Progenitor cell of endocrine pancreas (in vitro differentiated cells): ENCODE data around the gene ARMC7. TPM values are rescaled to one million over a fixed set of nuclear protein-coding genes. Genes with fewer than 3 reads are reported as not detected.
"Not testable (repeated sequence)": the region's sequence is repeated elsewhere in the genome, so short reads cannot be mapped to it uniquely, and the experiment has no call there.

Source experiments
- DNase-seq: peaks from one replicate; pipeline ENCODE4 v3.0.0; 2021; ENCODE audit warnings: low spot score; ENCODE audit not compliant: unreplicated experiment
- H3K27ac Mint-ChIP-seq: 2 replicates; pipeline ENCODE4 v1.8.0; 2021; ENCODE audit warnings: mild to moderate bottlenecking, moderate library complexity, mixed read lengths
- H3K27me3 Mint-ChIP-seq: 2 replicates; pipeline ENCODE4 v1.8.0; 2021; ENCODE audit warnings: mixed read lengths
- H3K36me3 Mint-ChIP-seq: 2 replicates; pipeline ENCODE4 v1.8.0; 2022; ENCODE audit warnings: mixed read lengths; ENCODE audit not compliant: insufficient read depth
- H3K4me1 Mint-ChIP-seq: 2 replicates; pipeline ENCODE4 v1.8.0; 2021; ENCODE audit warnings: low read depth, mixed read lengths
- H3K4me3 Mint-ChIP-seq: 2 replicates; pipeline ENCODE4 v1.8.0; 2021; ENCODE audit warnings: low read depth, mild to moderate bottlenecking, moderate library complexity, mixed read lengths
- H3K9me3 Mint-ChIP-seq: 2 replicates; pipeline ENCODE4 v1.8.0; 2021; ENCODE audit warnings: low read depth, mixed read lengths
- CTCF ChIP-seq: fragments of 200-600 bp; sonication (generic); IDR thresholded peaks from one replicate; pipeline ENCODE4 v1.5.0; 2021; ENCODE audit warnings: antibody characterized with exemption, mild to moderate bottlenecking; ENCODE audit not compliant: unreplicated experiment
- total RNA-seq: library from RNA; stranded (reverse); gene quantifications from 2 replicates; pipeline ENCODE4 v1.2.1, GENCODE V29; 2021

Gene ARMC7
- total RNA-seq, 1 donor from 2014 or later = 16.7 TPM

GRCh38 chr17:75152523-75152921 is 42.8 kb downstream of the ARMC7 start:
- no peak for TF ChIP-seq CTCF

GRCh38 chr17:75152922-75153779 is 43.4 kb downstream of the ARMC7 start:
- no peaks in the 10 kb centered on the region for H3K9me3 Mint-ChIP-seq

More at GRCh38 chr17:75152523-75152921, 42.8 kb downstream of the ARMC7 start:
- Mint-ChIP-seq H3K27me3 (no peaks in the 10 kb centered on the region), H3K9me3 (no peaks in the 10 kb centered on the region), H3K27ac (peak overlapping the region; percentile 96), H3K36me3 (peaks cover 15% of the 10 kb centered on the region), H3K4me3 (peak overlapping the region; percentile 97), H3K4me1 (peaks cover 21% of the 10 kb centered on the region)
- DNase-seq = no peak

GRCh38 chr17:75153780-75154194 is 44.0 kb downstream of the ARMC7 start:
- Mint-ChIP-seq H3K4me3 (peak overlapping the region; percentile 97), H3K4me1 (peaks cover 19% of the 10 kb centered on the region), H3K27me3 (no peaks in the 10 kb centered on the region), H3K27ac (peak overlapping the region; percentile 96), H3K9me3 (no peaks in the 10 kb centered on the region), H3K36me3 (peaks cover 6% of the 10 kb centered on the region)
- DNase-seq = peak; percentile 47
- no peak for TF ChIP-seq CTCF

More at GRCh38 chr17:75152922-75153779, 43.4 kb downstream of the ARMC7 start:
- Mint-ChIP-seq H3K27me3 (no peaks in the 10 kb centered on the region), H3K36me3 (peaks cover 9% of the 10 kb centered on the region), H3K4me3 (peak overlapping the region; percentile 97), H3K27ac (peak overlapping the region; percentile 96), H3K4me1 (peaks cover 21% of the 10 kb centered on the region)
- DNase-seq = no peak
- TF ChIP-seq CTCF = no peak

GRCh38 chr17:75154195-75155106 is 44.7 kb downstream of the ARMC7 start, which contains the start of gene JPT1:
TSS of gene JPT1 (minus strand) at chr17:75154512. CDS start at chr17:75154397, 115 bp downstream.
- Mint-ChIP-seq H3K27ac (peak within 1 kb of the TSS; percentile 97), H3K27me3 (no peaks in the 10 kb centered on the region), H3K4me3 (peak within 1 kb of the TSS; percentile 97), H3K36me3 (peaks cover 5% of the 10 kb centered on the region), H3K9me3 (no peaks in the 10 kb centered on the region), H3K4me1 (peaks cover 19% of the 10 kb centered on the region)
- no peak for TF ChIP-seq CTCF
- peak; percentile 96 for DNase-seq

GRCh38 chr17:75155191-75155601 is 45.4 kb downstream of the ARMC7 start:
- DNase-seq = no peak

GRCh38 chr17:75158480-75158879 is 48.7 kb downstream of the ARMC7 start:
- H3K27ac Mint-ChIP-seq, H3K27me3 Mint-ChIP-seq, H3K36me3 Mint-ChIP-seq, H3K4me1 Mint-ChIP-seq, H3K4me3 Mint-ChIP-seq, H3K9me3 Mint-ChIP-seq, DNase-seq: not testable (repeated sequence)

More at GRCh38 chr17:75155191-75155601, 45.4 kb downstream of the ARMC7 start:
- no peak overlapping the region for H3K4me3 Mint-ChIP-seq
- H3K4me1 Mint-ChIP-seq = peaks cover 16% of the 10 kb centered on the region
- H3K27ac Mint-ChIP-seq = no peak overlapping the region
- no peak for TF ChIP-seq CTCF
- peaks cover 2% of the 10 kb centered on the region for H3K36me3 Mint-ChIP-seq
- H3K27me3 Mint-ChIP-seq = no peaks in the 10 kb centered on the region
- no peaks in the 10 kb centered on the region for H3K9me3 Mint-ChIP-seq
